ENCODE data around the gene SLC25A41.

DNA sequence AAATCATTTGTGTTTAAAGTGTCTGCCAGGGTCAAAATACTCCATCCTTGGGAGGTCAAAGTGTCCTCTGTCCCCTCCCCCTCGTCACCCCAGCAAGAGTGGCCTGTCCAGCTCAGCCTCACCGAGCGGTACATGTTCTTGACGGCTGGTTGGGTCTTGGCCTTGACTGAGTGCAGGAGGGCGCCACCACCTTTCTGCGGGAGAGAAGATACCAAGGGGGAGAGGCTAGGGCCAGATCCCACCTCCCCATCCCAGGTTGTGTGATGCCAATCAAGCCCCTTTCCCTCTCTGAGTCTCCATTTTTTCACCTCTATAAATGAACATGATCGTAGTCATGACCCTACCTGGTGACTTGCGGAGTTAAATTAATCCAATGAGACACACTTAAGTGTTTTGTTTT, 36.6 kb upstream of the SLC25A41 start:
- TF ChIP-seq, protein P1, sequence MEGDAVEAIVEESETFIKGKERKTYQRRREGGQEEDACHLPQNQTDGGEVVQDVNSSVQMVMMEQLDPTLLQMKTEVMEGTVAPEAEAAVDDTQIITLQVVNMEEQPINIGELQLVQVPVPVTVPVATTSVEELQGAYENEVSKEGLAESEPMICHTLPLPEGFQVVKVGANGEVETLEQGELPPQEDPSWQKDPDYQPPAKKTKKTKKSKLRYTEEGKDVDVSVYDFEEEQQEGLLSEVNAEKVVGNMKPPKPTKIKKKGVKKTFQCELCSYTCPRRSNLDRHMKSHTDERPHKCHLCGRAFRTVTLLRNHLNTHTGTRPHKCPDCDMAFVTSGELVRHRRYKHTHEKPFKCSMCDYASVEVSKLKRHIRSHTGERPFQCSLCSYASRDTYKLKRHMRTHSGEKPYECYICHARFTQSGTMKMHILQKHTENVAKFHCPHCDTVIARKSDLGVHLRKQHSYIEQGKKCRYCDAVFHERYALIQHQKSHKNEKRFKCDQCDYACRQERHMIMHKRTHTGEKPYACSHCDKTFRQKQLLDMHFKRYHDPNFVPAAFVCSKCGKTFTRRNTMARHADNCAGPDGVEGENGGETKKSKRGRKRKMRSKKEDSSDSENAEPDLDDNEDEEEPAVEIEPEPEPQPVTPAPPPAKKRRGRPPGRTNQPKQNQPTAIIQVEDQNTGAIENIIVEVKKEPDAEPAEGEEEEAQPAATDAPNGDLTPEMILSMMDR (IDR thresholded peaks at IDR 0.05) = no peak
- TF ChIP-seq POLR2A (IDR thresholded peaks at IDR 0.05) = no peak
